Measurements from ENCODE around the gene KCNMB4.

- no peak for TF ChIP-seq POLR2A (IDR thresholded peaks at IDR 0.05)
- TF ChIP-seq CTCF (IDR thresholded peaks at IDR 0.05) = no peak
- TF ChIP-seq POLR2AphosphoS5 (IDR thresholded peaks at IDR 0.05) = no peak
These were observed 11.3 kb upstream of the KCNMB4 start for GRCh38 chr12:70354787-70355186.
